Activated CD4-positive, CD25-positive, alpha-beta regulatory T cell treated with anti-CD3 and anti-CD28 coated beads, Interleukin-2, amount 50 U/mL, for 16 hours (primary cell): ENCODE measurements around the gene PIGV.
"Not testable (repeated sequence)": the region's sequence is repeated elsewhere in the genome, so short reads cannot be mapped to it uniquely, and the experiment has no call there.

Experiments used
- DNase-seq: peaks from one replicate; pipeline ENCODE4 v3.0.0-alpha.2; 2020; ENCODE audit warnings: low read depth, low spot score

Gene PIGV

DNA sequence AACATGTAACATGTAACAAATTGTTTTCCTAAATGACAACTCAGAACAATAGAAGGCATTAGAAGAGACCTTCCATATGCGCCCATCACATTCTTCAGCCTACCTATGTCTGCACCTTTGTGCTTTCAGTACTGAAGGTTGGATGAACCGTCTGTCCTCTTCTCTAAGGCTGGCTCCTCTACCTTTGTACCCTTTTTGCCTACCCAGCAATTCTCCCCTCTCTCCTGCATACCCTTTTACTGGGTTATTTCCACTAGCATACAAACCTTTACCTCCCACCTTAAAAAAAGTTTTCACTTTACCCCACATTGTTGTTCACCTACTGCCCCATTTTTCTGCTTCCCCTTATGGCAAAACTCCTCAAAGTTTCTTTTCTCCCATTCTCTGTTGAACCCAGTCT, 5.2 kb downstream of the PIGV start:
- DNase-seq = no peak

DNA sequence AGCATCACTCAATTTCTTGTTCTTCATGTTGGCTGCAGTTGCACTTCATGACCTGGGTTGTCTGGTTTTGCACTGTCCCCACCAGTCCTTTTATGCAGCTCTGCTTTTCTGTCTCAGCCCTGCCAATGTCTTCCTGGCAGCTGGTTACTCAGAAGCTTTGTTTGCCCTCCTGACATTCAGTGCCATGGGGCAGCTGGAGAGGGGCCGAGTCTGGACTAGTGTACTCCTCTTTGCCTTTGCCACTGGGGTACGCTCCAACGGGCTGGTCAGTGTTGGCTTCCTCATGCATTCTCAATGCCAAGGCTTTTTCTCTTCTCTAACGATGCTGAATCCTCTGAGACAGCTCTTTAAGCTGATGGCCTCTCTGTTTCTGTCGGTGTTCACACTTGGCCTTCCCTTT, 6.6 kb downstream of the PIGV start:
- no peak for DNase-seq

DNA sequence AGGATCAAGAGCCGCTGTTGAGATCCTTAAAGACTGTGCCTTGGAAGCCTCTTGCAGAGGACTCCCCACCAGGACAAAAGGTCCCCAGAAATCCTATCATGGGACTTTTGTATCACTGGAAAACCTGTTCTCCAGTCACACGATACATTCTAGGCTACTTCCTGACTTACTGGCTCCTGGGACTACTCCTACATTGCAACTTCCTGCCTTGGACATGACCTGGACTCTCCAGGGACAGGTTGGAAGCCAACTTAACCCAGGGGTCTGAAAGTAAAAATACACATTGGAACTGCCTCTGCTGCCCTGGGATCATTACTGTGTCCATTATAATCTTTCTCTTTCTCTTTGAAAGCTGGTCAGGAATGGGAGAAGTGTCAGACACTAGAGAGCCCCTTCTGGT, 9.9 kb downstream of the PIGV start:
- DNase-seq = no peak

DNA sequence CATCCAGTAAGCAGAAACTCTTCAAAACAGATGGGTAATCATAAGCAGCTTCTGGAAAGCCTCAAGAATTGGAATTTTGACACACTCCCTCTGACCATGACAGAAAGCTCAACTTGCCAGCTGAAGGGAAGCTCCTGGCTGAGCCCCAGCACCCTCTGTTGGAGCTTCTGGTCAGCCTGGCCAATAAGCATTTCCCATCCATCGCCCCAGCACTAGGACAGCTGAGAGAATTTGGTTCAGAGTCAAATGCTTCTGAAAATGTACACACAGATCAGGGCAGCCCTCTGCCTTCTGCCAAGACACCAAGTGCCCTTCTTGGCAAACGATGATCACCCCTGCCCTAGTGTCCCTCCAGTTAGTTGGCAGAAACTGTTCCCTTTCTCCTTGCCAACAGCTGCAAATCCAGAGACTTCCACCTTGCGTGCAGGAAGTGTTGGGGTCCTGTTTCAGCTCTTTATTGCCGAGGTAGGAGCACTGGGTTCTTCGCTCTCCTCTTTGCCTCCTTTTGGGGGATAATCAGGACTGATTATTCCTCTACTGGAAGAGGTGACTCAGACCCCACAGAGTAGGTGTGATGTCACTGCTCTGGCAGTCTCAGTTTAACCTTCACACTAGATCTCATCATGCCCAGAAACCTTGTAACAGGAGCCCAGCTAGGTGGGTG, 11.9 kb downstream of the PIGV start:
- DNase-seq = no peak

DNA sequence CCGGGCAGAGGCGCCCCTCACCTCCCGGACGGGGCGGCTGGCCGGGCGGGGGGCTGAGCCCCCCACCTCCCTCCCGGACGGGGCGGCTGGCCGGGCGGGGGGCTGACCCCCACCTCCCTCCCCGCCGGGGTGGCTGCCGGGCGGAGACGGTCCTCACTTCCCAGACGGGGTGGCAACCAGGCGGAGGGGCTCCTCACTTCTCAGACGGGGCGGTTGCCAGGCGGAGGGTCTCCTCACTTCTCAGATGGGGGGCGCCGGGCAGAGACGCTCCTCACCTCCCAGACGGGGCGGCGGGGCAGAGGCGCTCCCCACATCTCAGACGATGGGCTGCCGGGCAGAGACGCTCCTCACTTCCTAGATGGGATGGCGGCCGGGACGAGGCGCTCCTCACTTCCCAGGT, 16.2 kb downstream of the PIGV start:
- DNase-seq = not testable (repeated sequence)

DNA sequence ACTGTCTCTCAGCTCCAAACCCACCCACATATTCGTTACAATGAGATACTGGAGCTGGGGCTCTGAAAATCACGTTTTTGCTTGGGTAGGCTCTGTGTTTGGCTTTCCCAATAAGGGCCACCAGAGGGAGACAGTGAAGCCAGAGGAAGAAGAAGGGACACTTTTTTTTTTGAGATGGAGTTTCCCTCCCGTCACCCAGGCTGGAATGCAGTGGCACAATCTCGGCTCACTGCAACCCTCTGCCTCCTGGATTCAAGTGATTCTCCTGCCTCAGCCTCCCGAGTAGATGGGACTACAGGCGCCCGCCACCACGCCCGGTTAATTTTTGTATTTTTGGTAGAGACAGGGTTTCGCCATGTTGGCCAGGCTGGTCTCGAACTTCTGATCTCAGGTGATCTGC, 22.4 kb downstream of the PIGV start:
- peak; percentile 67 for DNase-seq

DNA sequence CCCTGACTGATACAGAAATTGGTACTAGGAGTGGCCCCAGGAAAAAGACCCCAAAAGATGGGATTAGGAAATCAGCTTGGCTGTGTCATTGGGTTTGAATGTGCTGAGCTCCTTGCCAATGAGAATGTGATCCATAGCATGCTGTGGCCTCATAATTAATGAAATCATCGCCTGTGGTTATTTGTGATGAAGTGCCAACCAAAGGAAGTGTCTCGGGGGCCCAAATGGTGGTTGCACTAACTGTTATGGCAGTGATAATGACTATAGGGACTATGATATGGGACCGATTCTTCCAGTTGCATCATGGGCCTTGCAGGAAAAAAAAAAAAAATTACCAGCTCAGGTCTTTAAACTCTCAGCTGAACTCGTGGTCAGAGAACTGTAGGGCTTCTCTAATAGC, 23.3 kb downstream of the PIGV start:
- DNase-seq = no peak

DNA sequence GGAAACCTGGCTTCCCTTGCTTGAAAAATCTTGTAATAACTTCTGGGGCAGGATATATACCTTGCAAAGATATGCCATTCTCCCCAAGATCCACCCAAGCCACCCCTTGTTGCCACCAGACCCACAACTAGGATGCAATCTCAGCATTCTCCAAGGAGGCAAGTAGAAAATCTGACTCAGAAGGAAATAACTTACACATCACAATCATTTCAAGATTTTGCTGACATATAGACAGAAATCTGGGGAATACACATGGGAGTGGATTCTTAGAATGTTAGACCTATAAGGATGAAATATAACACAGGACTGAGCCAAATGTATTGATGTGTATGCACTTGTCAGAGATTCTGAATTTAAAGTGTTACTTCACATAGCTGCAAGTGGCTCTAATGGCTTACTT, 24.0 kb downstream of the PIGV start:
- no peak for DNase-seq

DNA sequence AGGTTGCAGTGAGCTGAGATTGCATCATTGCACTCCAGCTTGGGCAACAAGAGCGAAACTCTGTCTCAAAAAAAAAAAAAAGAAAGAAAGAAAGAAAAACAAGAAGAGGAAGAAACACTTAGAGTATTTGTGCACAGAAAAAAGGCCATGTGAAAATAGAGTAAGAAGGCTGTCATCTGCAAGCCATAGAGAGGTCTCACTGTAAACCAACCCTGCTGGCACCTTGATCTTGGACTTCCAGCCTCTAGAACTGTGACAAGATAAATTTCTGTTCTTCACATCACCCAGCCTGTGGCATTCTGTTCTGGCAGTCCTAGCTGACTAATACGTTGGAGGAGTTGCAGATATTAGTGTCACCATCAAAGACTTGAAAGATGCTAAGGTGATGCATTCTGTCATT, 26.6 kb downstream of the PIGV start:
- DNase-seq = no peak

DNA sequence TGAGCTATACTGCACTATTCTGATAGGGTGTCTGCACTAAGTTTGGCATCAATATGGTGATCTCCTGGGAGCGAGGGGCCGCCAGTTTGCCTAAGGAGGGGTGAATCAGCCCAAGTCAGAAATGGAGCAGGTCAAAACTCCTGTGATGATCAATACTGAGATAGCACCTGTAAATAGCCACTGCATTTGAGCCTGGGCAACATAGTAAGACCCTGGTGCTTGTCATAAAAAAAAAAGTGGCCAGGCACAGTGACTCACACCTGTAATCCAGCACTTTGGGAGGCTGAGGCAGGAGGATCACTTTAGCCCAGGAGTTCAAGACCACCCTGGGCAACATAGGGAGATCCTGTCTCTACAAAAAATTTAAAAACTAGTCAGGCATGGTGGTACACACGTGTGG, 27.1 kb downstream of the PIGV start:
- DNase-seq = no peak

DNA sequence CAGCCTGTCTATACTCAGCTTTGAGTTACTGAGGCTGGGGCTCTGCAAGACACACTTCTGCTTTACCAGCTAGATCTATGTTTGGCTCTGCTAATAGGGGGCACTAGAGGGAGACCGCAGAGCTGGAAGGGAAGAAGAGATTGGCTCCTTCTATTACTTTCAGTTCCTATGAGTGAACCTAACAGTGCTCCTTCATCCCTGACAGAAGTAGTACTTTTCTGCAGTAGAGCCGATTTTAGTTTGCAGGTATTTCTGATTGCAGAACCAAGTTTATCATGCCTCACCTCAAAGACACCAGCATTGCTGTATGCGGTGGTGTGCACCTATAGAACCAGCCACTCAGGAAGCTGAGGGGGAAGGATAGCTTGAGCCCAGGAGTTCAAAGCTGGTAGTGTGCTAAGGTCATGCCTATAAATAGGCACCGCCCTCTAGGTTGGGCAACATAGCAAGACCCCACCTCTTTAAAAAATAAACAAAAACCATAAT, 33.1 kb downstream of the PIGV start:
- DNase-seq = no peak

DNA sequence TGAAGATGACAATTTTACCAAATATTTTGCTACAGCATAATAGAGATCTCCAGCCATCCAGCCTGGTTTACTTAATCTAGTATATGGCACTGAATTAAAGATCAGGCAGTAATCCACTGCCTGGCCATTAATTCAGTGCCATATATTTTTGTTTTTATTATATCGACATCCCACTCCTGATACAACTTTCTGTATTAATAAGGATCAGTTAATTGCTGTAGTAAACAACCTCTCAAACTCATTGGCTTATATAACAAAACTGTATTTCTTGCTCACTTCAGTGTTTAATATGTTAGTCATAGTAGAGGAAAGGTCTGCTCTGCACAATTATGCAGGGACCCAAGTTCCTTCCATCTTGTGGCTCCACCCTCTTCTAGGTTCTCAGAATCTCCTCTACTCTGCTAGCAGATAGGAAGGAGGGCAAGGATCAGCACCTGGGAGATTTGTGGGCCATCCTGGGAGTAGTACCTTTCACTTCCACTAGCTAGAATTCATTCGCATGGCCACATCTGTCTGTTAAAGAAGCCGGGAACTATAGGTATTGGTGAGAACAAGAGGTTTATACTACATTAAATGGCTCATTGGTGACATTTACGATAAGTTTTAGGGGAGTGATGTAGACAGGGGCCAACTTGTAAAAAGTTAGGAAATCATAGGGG, 35.1 kb downstream of the PIGV start:
- DNase-seq = no peak

DNA sequence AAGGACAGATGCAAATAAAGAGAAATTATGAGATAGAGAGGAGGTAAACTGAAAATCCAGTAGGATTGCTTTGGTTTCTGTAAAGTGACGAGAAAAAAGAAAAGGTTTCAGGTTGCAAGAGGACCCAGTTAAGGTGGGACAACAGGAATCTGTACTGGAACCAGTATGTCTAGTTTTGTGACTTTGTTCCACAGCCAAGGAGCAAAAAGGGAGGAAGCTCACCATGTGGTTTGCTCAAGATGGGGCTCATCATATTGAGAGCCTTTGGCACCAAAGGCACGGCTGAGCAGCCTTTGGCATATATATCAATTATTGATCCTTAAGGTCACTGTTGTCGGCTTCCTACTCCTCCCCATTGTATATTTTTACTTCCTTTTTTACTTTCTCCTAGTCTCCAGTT, 37.0 kb downstream of the PIGV start:
- DNase-seq = no peak

DNA sequence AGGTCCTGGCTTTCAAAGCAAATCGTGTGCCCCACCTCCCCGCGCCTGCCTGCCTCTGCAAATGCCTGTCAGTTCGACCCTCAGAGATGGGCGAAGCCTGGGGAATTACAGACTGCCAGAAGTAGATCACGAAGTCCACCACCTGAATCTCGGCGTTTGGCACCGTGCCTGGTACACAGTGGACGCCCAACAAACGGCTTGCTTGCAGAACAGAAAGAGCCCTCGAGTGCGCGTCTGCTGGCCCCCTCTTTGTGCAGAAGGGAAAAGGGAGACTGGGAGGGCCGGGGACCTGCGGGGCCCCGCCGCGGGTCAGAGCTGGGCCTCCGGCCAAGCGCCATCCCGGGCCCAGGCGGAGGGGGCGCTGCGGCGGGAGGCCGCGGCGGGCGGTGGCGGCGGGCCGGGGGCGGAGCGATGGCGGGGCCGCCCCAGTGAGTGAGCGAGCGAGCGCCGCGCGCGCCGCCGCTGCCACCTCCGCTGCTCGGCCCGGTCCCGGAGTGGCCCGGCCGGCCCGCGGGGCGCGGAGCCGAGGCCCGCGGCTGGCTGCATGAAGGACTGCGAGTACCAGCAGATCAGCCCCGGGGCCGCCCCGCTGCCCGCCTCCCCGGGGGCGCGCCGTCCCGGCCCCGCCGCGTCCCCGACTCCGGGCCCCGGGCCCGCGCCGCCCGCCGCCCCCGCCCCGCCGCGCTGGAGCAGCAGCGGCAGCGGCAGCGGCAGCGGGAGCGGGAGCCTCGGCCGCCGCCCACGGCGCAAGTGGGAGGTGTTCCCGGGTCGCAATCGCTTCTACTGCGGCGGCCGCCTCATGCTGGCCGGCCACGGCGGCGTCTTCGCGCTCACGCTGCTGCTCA, 38.7 kb downstream of the PIGV start, which contains the start of gene ZDHHC18:
ZDHHC18 (plus strand) TSS at position 428 of the 845 bp plus-strand sequence; CDS start at position 545, 117 bp downstream.
- DNase-seq = peak; percentile 48

DNA sequence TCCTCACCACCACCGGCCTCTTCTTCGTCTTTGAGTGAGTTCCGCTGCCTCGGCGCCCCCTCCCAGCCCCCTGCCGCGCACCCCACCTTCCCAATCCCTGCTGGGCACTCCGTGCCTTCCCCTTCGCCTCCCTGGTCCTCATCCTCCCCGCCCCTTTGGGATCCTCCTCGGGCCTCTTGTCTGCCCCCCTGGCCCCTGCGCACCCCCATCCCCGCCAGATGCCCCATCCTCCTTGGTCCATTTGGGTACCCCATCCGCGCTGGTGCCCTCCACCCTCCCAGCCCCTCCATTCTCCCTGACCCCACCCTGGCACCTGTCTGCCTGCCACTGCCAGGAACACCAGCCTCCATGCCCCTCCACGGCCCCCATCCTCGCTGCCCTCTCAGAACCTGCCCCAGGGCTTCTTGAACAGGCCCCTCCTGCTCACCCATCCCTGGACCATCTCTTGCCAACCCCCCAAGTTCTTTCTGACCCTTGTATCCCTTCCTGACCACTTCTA, 39.4 kb downstream of the PIGV start:
- DNase-seq = no peak

DNA sequence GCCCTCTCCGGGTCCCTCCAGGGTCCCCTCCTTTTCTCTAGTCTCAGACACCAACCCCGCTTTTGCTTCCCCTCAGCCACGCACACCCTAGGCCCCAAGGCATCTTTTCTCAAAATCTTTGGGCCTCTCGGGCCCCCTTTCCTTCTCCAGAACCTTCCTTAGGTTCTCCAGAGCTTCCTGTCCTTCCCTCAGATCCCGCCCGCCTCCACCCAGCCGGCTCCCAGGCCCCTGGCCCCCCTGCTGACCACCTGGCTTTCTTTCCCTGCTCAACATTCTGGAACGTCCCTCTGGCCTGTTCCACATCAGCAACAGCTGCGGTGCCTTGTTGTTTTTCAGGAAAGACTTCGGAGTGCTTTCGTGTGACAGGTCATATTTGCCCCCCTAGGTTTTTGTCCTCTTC, 39.9 kb downstream of the PIGV start:
- no peak for DNase-seq

DNA sequence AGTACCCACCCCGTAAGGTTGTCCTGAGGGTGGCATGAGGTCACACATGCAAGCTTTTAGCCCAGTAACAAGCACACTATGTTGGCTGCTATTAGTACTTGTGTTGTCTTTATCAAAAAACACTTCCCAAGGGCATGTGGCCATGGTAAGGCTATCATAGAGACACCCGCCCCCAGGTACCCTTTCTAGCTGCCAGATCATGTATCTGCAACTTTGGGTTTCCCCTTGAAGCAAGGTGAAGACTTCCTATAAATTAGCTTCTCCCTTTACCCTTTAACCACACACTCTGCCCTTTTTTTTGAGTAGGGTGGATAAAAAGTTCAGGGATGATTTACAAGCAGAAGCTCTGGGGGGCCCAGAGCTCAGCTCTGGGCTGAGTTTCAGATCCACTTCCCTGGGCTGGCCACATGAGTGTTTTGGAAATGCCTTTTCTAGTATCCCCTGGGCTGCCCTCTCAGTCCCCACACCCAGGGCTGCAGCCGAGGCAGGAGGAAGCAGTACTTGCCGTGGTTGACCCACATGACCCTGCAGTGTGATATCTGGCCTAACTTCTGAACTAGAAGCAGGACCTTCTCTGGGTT, 40.8 kb downstream of the PIGV start:
- DNase-seq = no peak

DNA sequence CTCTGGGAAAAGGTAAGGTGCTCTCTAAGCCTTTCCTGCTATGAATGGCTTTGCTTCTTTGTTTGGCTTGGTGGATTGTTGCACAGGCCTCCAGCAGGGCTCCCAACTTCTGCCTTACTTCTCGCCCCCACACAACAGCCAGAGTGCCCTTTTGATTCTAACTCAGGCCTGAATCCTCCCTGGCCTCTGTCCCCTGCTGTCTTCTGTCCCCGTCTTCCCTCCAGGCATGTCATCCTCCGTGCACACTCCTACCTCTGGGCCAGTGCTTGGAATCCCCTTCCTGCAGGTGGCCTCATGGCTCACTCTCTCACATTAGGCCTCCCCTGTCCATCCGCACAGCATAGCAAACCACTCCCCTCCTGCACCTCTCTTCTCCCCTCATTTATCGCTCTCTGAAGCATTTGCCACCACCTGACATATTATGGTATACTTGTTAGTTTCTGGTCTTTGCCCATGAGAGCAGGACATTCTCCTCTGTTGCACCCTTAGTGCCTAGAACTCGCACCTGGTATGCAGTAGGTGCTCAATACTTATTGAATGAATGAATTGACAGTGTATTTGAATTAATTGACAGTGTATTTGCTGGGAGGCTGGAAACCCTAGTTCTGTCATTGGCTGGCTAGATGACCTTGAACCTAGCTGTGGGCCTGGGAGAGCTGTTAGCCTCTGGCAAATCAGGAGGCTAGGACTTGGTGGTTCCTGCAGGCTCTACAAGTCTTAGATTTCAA, 41.6 kb downstream of the PIGV start:
- no peak for DNase-seq

DNA sequence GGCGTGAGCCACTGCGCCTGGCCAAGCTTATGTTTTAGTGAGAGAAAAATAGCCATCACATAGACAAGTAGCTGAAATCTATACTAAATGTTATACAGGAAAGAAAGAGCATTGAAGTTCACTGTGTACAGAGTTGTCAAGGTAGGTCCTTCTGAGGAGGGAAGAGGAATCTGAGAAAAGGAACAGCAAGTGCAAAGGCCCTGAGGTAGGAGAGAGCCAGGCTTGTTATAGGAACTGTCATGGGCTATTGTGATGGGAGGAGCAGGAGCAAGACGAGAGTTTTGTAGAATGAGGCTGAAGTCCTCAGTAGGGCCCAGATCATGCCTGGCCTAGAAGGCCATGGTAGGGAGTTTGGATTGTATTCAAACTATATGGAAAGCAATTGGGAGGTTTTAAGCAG, 43.3 kb downstream of the PIGV start:
- no peak for DNase-seq

DNA sequence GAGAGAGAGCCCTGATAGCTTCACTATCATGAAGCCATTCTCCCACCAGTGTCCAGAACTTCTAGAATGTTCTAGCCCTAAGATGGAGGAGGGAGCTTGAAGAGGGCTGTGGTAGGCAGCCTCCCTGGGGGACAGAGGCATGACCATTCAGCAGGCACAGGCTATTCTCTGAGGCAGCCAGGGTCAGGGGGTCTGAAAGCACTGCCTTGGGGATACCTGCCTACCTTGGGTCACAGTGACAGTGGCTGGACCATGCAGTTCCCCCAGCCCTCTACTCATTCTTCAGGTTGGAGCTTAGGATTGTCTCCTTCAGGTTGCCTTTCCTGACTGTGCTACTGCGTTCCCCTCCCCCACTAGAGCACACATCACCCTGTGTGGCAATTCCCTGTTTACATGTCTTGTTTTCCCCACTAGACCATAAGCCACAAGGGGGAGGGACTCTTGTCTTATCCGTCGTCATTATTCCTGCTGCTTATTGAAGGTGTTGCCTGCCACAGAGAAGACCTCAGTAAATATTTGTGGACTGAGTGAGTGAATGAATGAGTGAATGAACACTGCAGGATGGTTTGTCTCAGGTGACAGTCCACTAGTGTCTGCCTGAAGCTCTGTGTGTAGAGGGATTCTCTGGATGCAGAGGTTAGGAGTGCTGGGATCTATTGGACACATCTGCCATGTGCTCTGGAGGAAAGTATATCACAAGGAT, 43.9 kb downstream of the PIGV start:
- no peak for DNase-seq
